ENCODE data around the gene MDC1.

The MDC1 gene

DNA sequence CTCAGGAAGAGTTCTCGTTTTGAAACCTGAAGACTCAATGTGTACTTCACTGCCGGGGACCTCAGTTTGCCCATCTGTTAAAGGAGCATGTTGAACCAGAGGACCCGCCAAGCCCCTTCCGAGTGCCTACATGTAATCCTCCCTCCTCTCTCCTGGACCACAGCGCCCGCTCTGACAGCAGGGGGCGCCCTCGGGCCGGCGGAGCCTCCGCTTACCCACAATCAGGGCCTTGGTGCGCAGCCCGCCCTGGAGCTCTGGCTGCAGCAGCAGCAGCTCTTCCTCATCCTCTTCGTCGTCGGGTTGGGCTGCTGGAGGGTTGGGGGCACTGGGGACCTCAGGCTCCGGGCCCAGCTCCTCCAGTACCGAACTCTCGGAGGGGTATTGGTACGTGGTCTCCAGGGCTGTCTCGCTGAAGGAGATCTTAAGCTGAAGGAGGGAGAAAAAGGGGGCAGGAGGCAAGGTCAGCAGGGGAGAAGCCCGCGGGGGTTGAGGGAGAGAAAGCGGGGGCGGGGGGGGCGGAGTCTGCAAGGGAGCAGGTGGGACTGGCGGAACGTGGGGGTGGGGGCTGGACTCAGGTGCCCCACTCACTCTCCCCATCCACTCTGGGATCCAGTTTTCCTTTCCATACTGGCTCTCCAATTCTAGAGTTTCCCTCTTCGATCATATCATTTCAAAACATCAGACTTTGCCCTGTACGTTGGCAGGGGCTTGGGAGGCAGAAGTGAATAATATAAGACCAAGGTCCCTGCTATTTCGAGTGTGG is 37.9 kb downstream of the MDC1 start (continued):
- TF ChIP-seq ZNF292 (tag by site-specific recombination; IDR thresholded peaks at IDR 0.05; ENCODE audit: borderline replicate concordance, low read depth) (no peak), ZNF169 (tag by site-specific recombination; IDR thresholded peaks at IDR 0.05) (no peak), KLF9 (tag by site-specific recombination; IDR thresholded peaks at IDR 0.05; ENCODE audit: low read depth) (no peak), ZNF768 (tag by site-specific recombination; IDR thresholded peaks at IDR 0.05) (no peak), ZNF19 (tag by site-specific recombination; IDR thresholded peaks at IDR 0.05; ENCODE audit: low read depth) (no peak), ZNF24 (tag by site-specific recombination; IDR thresholded peaks at IDR 0.05) (0 out of 2 replicates have a peak, but pooled peaks have one; percentile 24), ZNF223 (tag by site-specific recombination; IDR thresholded peaks at IDR 0.05) (no peak), ZNF549 (tag by site-specific recombination; IDR thresholded peaks at IDR 0.05) (no peak), ZNF391 (tag by site-specific recombination; IDR thresholded peaks at IDR 0.05; ENCODE audit: borderline replicate concordance, low read depth) (no peak), ZXDB (tag by site-specific recombination; IDR thresholded peaks at IDR 0.05) (0 out of 2 replicates have a peak, but pooled peaks have one; percentile 52), ZNF214 (tag by site-specific recombination; IDR thresholded peaks at IDR 0.05; ENCODE audit: borderline replicate concordance) (no peak), ZNF530 (tag by site-specific recombination; IDR thresholded peaks at IDR 0.05; ENCODE audit: low read depth) (no peak), ZNF114 (tag by site-specific recombination; IDR thresholded peaks at IDR 0.05) (no peak), ZNF624 (tag by site-specific recombination; IDR thresholded peaks at IDR 0.05) (no peak), ZNF510 (tag by site-specific recombination; IDR thresholded peaks at IDR 0.05; ENCODE audit: insufficient replicate concordance) (no peak), FEZF1 (tag by site-specific recombination; IDR thresholded peaks at IDR 0.05) (no peak), EGR2 (tag by site-specific recombination; IDR thresholded peaks at IDR 0.05; ENCODE audit: low read depth) (peak; percentile 41; the same call in 1 of the 2 replicates), ZNF529 (tag by site-specific recombination; IDR thresholded peaks at IDR 0.05; ENCODE audit: insufficient replicate concordance) (no peak), ZNF354C (tag by site-specific recombination; IDR thresholded peaks at IDR 0.05; ENCODE audit: borderline replicate concordance, low read depth) (no peak), SCRT2 (tag by site-specific recombination; IDR thresholded peaks at IDR 0.05) (no peak), ZNF202 (tag by site-specific recombination; IDR thresholded peaks at IDR 0.05; ENCODE audit: borderline replicate concordance) (no peak), MYNN (tag by site-specific recombination; IDR thresholded peaks at IDR 0.05; ENCODE audit: borderline replicate concordance) (no peak), RBAK (tag by site-specific recombination; IDR thresholded peaks at IDR 0.05) (no peak), ZNF560 (tag by site-specific recombination; IDR thresholded peaks at IDR 0.05; ENCODE audit: borderline replicate concordance) (no peak)
- TF ChIP-seq, protein P1, sequence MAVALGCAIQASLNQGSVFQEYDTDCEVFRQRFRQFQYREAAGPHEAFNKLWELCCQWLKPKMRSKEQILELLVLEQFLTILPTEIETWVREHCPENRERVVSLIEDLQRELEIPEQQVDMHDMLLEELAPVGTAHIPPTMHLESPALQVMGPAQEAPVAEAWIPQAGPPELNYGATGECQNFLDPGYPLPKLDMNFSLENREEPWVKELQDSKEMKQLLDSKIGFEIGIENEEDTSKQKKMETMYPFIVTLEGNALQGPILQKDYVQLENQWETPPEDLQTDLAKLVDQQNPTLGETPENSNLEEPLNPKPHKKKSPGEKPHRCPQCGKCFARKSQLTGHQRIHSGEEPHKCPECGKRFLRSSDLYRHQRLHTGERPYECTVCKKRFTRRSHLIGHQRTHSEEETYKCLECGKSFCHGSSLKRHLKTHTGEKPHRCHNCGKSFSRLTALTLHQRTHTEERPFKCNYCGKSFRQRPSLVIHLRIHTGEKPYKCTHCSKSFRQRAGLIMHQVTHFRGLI (tag by site-specific recombination; IDR thresholded peaks at IDR 0.05): peak; percentile 65; the same call in 1 of the 2 replicates
- TF ChIP-seq, protein P2, sequence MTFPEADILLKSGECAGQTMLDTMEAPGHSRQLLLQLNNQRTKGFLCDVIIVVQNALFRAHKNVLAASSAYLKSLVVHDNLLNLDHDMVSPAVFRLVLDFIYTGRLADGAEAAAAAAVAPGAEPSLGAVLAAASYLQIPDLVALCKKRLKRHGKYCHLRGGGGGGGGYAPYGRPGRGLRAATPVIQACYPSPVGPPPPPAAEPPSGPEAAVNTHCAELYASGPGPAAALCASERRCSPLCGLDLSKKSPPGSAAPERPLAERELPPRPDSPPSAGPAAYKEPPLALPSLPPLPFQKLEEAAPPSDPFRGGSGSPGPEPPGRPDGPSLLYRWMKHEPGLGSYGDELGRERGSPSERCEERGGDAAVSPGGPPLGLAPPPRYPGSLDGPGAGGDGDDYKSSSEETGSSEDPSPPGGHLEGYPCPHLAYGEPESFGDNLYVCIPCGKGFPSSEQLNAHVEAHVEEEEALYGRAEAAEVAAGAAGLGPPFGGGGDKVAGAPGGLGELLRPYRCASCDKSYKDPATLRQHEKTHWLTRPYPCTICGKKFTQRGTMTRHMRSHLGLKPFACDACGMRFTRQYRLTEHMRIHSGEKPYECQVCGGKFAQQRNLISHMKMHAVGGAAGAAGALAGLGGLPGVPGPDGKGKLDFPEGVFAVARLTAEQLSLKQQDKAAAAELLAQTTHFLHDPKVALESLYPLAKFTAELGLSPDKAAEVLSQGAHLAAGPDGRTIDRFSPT (tag by site-specific recombination; IDR thresholded peaks at IDR 0.05): no peak
- TF ChIP-seq, protein P3, sequence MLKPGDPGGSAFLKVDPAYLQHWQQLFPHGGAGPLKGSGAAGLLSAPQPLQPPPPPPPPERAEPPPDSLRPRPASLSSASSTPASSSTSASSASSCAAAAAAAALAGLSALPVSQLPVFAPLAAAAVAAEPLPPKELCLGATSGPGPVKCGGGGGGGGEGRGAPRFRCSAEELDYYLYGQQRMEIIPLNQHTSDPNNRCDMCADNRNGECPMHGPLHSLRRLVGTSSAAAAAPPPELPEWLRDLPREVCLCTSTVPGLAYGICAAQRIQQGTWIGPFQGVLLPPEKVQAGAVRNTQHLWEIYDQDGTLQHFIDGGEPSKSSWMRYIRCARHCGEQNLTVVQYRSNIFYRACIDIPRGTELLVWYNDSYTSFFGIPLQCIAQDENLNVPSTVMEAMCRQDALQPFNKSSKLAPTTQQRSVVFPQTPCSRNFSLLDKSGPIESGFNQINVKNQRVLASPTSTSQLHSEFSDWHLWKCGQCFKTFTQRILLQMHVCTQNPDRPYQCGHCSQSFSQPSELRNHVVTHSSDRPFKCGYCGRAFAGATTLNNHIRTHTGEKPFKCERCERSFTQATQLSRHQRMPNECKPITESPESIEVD (tag by site-specific recombination; IDR thresholded peaks at IDR 0.05): no peak
- TF ChIP-seq, protein P4, sequence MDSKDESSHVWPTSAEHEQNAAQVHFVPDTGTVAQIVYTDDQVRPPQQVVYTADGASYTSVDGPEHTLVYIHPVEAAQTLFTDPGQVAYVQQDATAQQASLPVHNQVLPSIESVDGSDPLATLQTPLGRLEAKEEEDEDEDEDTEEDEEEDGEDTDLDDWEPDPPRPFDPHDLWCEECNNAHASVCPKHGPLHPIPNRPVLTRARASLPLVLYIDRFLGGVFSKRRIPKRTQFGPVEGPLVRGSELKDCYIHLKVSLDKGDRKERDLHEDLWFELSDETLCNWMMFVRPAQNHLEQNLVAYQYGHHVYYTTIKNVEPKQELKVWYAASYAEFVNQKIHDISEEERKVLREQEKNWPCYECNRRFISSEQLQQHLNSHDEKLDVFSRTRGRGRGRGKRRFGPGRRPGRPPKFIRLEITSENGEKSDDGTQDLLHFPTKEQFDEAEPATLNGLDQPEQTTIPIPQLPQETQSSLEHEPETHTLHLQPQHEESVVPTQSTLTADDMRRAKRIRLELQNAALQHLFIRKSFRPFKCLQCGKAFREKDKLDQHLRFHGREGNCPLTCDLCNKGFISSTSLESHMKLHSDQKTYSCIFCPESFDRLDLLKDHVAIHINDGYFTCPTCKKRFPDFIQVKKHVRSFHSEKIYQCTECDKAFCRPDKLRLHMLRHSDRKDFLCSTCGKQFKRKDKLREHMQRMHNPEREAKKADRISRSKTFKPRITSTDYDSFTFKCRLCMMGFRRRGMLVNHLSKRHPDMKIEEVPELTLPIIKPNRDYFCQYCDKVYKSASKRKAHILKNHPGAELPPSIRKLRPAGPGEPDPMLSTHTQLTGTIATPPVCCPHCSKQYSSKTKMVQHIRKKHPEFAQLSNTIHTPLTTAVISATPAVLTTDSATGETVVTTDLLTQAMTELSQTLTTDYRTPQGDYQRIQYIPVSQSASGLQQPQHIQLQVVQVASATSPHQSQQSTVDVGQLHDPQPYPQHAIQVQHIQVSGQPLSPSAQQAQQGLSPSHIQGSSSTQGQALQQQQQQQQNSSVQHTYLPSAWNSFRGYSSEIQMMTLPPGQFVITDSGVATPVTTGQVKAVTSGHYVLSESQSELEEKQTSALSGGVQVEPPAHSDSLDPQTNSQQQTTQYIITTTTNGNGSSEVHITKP (tag by site-specific recombination; IDR thresholded peaks at IDR 0.05): no peak
- TF ChIP-seq, protein P5, sequence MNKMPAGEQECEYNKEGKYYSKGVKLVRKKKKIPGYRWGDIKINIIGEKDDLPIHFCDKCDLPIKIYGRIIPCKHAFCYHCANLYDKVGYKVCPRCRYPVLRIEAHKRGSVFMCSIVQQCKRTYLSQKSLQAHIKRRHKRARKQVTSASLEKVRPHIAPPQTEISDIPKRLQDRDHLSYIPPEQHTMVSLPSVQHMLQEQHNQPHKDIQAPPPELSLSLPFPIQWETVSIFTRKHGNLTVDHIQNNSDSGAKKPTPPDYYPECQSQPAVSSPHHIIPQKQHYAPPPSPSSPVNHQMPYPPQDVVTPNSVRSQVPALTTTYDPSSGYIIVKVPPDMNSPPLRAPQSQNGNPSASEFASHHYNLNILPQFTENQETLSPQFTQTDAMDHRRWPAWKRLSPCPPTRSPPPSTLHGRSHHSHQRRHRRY (tag by site-specific recombination; IDR thresholded peaks at IDR 0.05): no peak
